OCI-LY3 (cell line): ENCODE data around the gene TSPAN3.

Source experiments
- EZH2phosphoT487 ChIP-seq: fragments of 200-600 bp; shearing (Covaris generic); IDR thresholded peaks from 2 replicates; pipeline ENCODE4 v1.6.1; 2018; ENCODE audit warnings: antibody characterized with exemption, mixed run types, low read depth
- TF ChIP-seq, protein P1 (sequence below): fragments of 200-600, 300-600 bp; sonication (generic); IDR thresholded peaks from 2 replicates; pipeline ENCODE4 v1.5.1; 2014; ENCODE audit warnings: antibody characterized with exemption, low read length, low read depth

GRCh38 chr15:77067691-77068367 lies 3.1 kb downstream of the TSPAN3 start:
- TF ChIP-seq, protein P1, sequence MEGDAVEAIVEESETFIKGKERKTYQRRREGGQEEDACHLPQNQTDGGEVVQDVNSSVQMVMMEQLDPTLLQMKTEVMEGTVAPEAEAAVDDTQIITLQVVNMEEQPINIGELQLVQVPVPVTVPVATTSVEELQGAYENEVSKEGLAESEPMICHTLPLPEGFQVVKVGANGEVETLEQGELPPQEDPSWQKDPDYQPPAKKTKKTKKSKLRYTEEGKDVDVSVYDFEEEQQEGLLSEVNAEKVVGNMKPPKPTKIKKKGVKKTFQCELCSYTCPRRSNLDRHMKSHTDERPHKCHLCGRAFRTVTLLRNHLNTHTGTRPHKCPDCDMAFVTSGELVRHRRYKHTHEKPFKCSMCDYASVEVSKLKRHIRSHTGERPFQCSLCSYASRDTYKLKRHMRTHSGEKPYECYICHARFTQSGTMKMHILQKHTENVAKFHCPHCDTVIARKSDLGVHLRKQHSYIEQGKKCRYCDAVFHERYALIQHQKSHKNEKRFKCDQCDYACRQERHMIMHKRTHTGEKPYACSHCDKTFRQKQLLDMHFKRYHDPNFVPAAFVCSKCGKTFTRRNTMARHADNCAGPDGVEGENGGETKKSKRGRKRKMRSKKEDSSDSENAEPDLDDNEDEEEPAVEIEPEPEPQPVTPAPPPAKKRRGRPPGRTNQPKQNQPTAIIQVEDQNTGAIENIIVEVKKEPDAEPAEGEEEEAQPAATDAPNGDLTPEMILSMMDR = no peak
- TF ChIP-seq EZH2phosphoT487 = no peak
